ENCODE data around the gene ANAPC5. TPM values are rescaled to one million over a fixed set of nuclear protein-coding genes. Genes with fewer than 3 reads are reported as not detected.
"Not testable (repeated sequence)": the region's sequence is repeated elsewhere in the genome, so short reads cannot be mapped to it uniquely, and the experiment has no call there.

Gene ANAPC5
- total and polyA plus RNA-seq, 7 experiments from 2014 or later = 88.1 to 172 (median 141) TPM

DNA sequence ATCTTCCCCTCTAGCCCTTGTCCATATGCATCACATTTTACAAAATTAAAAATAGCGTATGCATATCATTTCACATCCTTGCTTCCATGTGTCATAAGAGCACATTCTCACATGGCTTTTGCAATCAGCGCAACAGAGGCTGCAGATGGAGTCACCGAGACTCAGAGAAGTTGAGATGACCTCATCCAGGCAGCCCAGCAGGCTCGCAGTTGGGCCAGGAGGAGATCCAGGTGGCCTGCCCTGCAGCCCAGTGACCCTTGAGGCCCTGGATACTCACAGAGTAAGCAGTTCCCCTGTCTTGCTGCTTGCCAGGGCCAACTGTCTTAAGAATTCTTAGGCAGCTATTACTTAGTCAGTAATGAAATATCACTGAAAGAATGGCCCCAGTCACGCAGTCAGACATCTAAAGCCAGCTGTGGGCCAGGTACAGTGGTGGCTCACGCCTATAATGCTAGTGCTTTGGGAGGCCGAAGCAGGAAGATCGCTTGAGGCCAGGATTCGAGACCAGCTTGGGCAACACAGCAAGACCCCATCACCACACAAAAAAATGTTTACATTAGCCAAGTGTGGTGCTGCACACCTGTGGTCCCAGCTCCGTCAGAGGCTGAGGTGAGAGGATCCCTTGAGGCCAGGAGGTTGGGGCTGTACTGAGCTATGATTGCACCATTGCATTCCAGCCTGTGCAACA, 64.8 kb downstream of the ANAPC5 start:
- Histone ChIP-seq H3K36me3 (ENCODE audit: control insufficient read depth in 2 of 3, insufficient read depth in 3 of 3, low read length in 3 of 3) (no peaks in the 10 kb centered on the region), H3K4me1 (ENCODE audit: control insufficient read depth in 2 of 2, insufficient read depth in 2 of 2, low read length in 2 of 2) (no peaks in the 10 kb centered on the region), H3K9me3 (ENCODE audit: control insufficient read depth in 2 of 3, low read length in 3 of 3) (no peaks in the 10 kb centered on the region), H3K27me3 (ENCODE audit: control insufficient read depth in 2 of 2, insufficient read depth in 2 of 2, low read length in 2 of 2) (no peaks in the 10 kb centered on the region), H3K4me3 (ENCODE audit: low read length) (no peak overlapping the region), H3K27ac (ENCODE audit: low read depth, low read length) (no peak overlapping the region)
- ChIA-PET POLR2A (interaction anchor here (0.6 kb wide), 2 partner anchors 15 to 1808 kb away, joined by 3 read pairs; no protein-coding TSS in a partner anchor), CTCF (no interaction called here)
- no peak overlapping the region for H3K27ac Mint-ChIP-seq
- H3K27me3 Mint-ChIP-seq = no peaks in the 10 kb centered on the region
- H3K9me3 Mint-ChIP-seq = no peaks in the 10 kb centered on the region
- no peak overlapping the region for H3K4me3 Mint-ChIP-seq
- ATAC-seq (peak; percentile 71), DNase-seq (no peak)
- intact Hi-C loops (cut with micrococcal nuclease) = no loop called here
- peaks cover 4 to 16% (median 6%) of the 10 kb centered on the region in 7 donors for H3K4me1 Mint-ChIP-seq
- peaks cover 0 to 14% (median under 1%) of the 10 kb centered on the region in 5 donors for H3K36me3 Mint-ChIP-seq

DNA sequence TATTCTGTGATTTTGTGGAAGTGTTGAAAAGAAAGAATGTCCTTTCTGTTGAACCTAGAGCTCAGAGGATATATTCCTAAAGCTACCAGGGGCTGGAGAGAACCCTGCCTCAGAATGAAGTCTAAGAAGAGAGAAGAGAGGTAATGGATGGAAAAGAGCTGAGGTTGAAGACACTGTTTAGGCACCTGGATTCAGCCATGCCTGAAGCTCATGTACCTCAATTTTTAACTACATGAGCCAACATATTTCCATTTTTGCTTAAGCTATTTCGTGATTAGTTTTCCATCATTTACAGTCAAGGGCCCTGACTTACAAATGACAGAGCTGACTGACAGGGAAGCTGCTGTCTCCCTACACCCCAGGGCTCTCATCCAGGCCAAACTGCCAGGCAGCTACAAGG, 66.4 kb downstream of the ANAPC5 start:
- intact Hi-C loops (cut with micrococcal nuclease) = no loop called here
- ATAC-seq = no peak
- Histone ChIP-seq H3K4me3 (ENCODE audit: low read length) (no peak overlapping the region), H3K9me3 (ENCODE audit: control insufficient read depth in 2 of 3, low read length in 3 of 3) (no peaks in the 10 kb centered on the region), H3K27ac (ENCODE audit: low read depth, low read length) (no peak overlapping the region), H3K27me3 (ENCODE audit: control insufficient read depth in 2 of 2, insufficient read depth in 2 of 2, low read length in 2 of 2) (no peaks in the 10 kb centered on the region), H3K36me3 (ENCODE audit: control insufficient read depth in 2 of 3, insufficient read depth in 3 of 3, low read length in 3 of 3) (no peaks in the 10 kb centered on the region), H3K4me1 (ENCODE audit: control insufficient read depth in 2 of 2, insufficient read depth in 2 of 2, low read length in 2 of 2) (no peaks in the 10 kb centered on the region)
- CTCF ChIA-PET = no interaction called here
- peaks cover 0 to 9% (median 0%) of the 10 kb centered on the region in 7 donors for H3K4me1 Mint-ChIP-seq
- peaks cover 0 to 10% (median 0%) of the 10 kb centered on the region in 5 donors for H3K36me3 Mint-ChIP-seq
- H3K27ac Mint-ChIP-seq = no peak overlapping the region
- DNase-seq = no peak
- no peaks in the 10 kb centered on the region for H3K27me3 Mint-ChIP-seq
- POLR2A ChIA-PET = no interaction called here
- no peaks in the 10 kb centered on the region for H3K9me3 Mint-ChIP-seq
- no peak overlapping the region for H3K4me3 Mint-ChIP-seq

DNA sequence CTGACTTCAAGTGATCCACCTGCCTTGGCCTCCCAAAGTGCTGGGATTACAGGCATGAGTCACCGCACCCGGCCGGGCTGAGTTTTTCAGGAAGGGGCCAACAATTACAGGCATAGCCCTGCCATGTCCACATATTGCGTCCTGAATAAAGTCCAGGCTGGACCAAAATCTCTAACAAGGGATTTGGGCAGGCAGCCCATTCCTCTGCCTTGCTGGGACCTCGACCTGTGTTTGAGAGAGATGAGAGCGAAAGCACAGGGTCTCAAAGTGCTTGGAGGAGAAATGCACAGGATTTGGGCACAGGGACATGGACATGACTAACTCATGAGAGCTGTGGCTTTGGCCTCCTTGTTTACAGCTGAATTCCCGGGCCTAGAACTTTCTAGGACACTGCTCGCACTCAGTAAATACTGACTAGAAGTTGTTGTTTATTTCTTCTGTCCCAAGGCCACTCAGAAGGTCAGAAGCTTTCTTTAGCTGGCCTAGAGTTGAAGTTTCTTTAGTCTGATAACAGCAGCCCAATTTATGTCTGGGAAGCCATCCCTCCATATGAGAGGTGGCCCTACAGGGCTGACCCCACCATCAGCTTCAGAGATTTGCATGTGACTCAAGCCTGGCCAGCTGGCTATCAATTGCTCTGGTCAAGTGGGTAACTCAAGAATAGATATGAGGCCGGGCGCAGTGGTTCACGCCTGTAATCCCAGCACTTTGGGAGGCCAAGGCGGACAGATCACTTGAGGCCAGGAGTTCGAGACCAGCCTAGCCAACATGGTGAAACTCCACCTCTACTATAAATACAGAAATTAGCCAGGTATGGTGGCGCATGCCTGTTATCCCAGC, 67.4 kb downstream of the ANAPC5 start:
- intact Hi-C loops (cut with micrococcal nuclease) = no loop called here
- no peaks in the 10 kb centered on the region for H3K9me3 ChIP-seq (ENCODE audit: control insufficient read depth in 2 of 3, low read length in 3 of 3)
- no peaks in the 10 kb centered on the region for H3K9me3 Mint-ChIP-seq
- no peaks in the 10 kb centered on the region for H3K27me3 ChIP-seq (ENCODE audit: control insufficient read depth in 2 of 2, insufficient read depth in 2 of 2, low read length in 2 of 2)
- H3K4me1 Mint-ChIP-seq = peaks cover 0 to 6% (median 0%) of the 10 kb centered on the region in 7 donors
- no peaks in the 10 kb centered on the region for H3K27me3 Mint-ChIP-seq
- POLR2A ChIA-PET = no interaction called here
- H3K36me3 Mint-ChIP-seq = peaks cover 0 to 7% (median 0%) of the 10 kb centered on the region in 5 donors
- H3K4me1 ChIP-seq (ENCODE audit: control insufficient read depth in 2 of 2, insufficient read depth in 2 of 2, low read length in 2 of 2) = no peaks in the 10 kb centered on the region
- H3K4me3 Mint-ChIP-seq = no peak overlapping the region
- H3K36me3 ChIP-seq (ENCODE audit: control insufficient read depth in 2 of 3, insufficient read depth in 3 of 3, low read length in 3 of 3) = no peaks in the 10 kb centered on the region
- H3K27ac Mint-ChIP-seq = peak overlapping the region in 1 of 9 donors; percentile 55
- DNase-seq = no peak
- H3K27ac ChIP-seq (ENCODE audit: low read depth, low read length) = no peak overlapping the region
- no peak overlapping the region for H3K4me3 ChIP-seq (ENCODE audit: low read length)
- no peak for ATAC-seq
- CTCF ChIA-PET = no interaction called here

DNA sequence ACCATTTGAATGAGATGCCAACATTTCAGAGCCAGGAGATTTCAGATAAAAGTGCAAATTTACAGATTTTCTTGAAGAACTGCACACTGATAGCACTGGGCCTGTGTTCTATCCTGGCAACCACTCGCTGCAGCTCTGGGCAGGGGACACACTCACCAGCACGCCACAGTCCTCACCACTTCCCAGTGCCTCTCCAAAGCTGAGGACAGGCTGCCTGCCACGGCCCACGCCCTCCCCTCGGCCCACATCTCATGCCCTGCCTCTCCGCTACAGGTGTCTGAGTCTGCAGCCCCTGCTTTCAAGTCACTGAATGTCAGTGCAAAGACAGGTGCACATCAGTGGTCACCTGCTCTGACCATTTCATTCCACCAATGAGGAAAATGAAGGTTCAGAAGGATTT, 68.4 kb downstream of the ANAPC5 start:
- intact Hi-C loops (cut with micrococcal nuclease) = no loop called here
- no peak overlapping the region for H3K27ac Mint-ChIP-seq
- no peaks in the 10 kb centered on the region for H3K9me3 Mint-ChIP-seq
- peaks cover 0 to 6% (median 0%) of the 10 kb centered on the region in 7 donors for H3K4me1 Mint-ChIP-seq
- peaks cover 0 to 5% (median 0%) of the 10 kb centered on the region in 3 experiments for H3K36me3 ChIP-seq (ENCODE audit: control insufficient read depth in 2 of 3, insufficient read depth in 3 of 3, low read length in 3 of 3)
- H3K4me3 ChIP-seq (ENCODE audit: low read length) = no peak overlapping the region
- DNase-seq = no peak
- no peaks in the 10 kb centered on the region for H3K27me3 Mint-ChIP-seq
- no peaks in the 10 kb centered on the region for H3K9me3 ChIP-seq (ENCODE audit: control insufficient read depth in 2 of 3, low read length in 3 of 3)
- no peaks in the 10 kb centered on the region for H3K27me3 ChIP-seq (ENCODE audit: control insufficient read depth in 2 of 2, insufficient read depth in 2 of 2, low read length in 2 of 2)
- no peak overlapping the region for H3K4me3 Mint-ChIP-seq
- ChIA-PET POLR2A (no interaction called here), CTCF (no interaction called here)
- peaks cover 0 to 10% (median 0%) of the 10 kb centered on the region in 5 donors for H3K36me3 Mint-ChIP-seq
- H3K27ac ChIP-seq (ENCODE audit: low read depth, low read length) = no peak overlapping the region
- H3K4me1 ChIP-seq (ENCODE audit: control insufficient read depth in 2 of 2, insufficient read depth in 2 of 2, low read length in 2 of 2) = no peaks in the 10 kb centered on the region
- no peak for ATAC-seq

DNA sequence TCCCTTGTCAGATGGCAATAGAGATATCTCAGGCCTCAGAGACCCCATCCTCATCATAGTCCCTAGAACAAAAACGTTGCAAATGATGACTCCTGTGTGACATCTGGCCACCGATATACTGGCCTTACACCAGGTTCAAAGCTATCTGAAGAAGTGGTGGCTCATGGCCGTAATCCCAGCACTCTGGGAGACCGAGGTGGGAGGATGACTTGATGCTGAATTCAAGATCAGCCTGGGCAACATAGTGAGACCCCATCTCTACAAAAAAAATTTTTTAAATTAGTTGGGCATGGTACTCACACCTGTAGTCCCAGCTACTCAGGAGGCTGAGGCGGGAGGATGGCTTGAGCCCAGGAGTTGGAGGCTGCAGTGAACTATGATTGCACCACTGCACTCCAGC, 68.8 kb downstream of the ANAPC5 start:
- no peaks in the 10 kb centered on the region for H3K27me3 ChIP-seq (ENCODE audit: control insufficient read depth in 2 of 2, insufficient read depth in 2 of 2, low read length in 2 of 2)
- no peak for DNase-seq
- ATAC-seq = no peak
- POLR2A ChIA-PET = no interaction called here
- intact Hi-C loops (cut with micrococcal nuclease) = no loop called here
- no peak overlapping the region for H3K4me3 Mint-ChIP-seq
- no peak overlapping the region for H3K27ac Mint-ChIP-seq
- peaks cover 0 to 14% (median 0%) of the 10 kb centered on the region in 5 donors for H3K36me3 Mint-ChIP-seq
- H3K9me3 Mint-ChIP-seq = no peaks in the 10 kb centered on the region
- H3K9me3 ChIP-seq (ENCODE audit: control insufficient read depth in 2 of 3, low read length in 3 of 3) = no peaks in the 10 kb centered on the region
- CTCF ChIA-PET = no interaction called here
- H3K4me3 ChIP-seq (ENCODE audit: low read length) = no peak overlapping the region
- H3K27me3 Mint-ChIP-seq = no peaks in the 10 kb centered on the region
- H3K4me1 Mint-ChIP-seq = peaks cover 0 to 5% (median 0%) of the 10 kb centered on the region in 7 donors
- H3K36me3 ChIP-seq (ENCODE audit: control insufficient read depth in 2 of 3, insufficient read depth in 3 of 3, low read length in 3 of 3) = peaks cover 0 to 8% (median 0%) of the 10 kb centered on the region in 3 experiments
- no peaks in the 10 kb centered on the region for H3K4me1 ChIP-seq (ENCODE audit: control insufficient read depth in 2 of 2, insufficient read depth in 2 of 2, low read length in 2 of 2)
- no peak overlapping the region for H3K27ac ChIP-seq (ENCODE audit: low read depth, low read length)

DNA sequence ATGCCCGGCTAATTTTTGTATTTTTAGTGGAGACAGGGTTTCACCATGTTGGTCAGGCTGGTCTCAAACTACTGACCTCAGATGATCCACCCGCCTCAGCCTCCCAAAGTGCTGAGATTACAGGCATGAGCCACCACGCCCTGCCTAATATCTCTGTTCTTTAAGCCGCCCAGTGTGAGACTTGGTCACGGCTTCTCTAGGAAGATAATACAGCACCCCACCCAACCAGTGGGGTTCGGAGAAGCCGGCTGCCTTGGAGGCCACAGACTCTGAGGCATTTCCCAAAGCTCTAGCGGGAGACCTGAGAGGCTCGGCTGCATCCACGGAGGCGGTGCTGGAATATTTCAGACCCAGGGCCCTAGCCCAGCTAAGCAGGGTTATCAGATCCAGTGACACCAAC, 69.3 kb downstream of the ANAPC5 start:
- H3K27ac Mint-ChIP-seq; H3K27me3 ChIP-seq (ENCODE audit: control insufficient read depth in 2 of 2, insufficient read depth in 2 of 2, low read length in 2 of 2); H3K4me1 Mint-ChIP-seq; DNase-seq; ATAC-seq; H3K4me1 ChIP-seq (ENCODE audit: control insufficient read depth in 2 of 2, insufficient read depth in 2 of 2, low read length in 2 of 2); CTCF ChIA-PET; intact Hi-C loops (cut with micrococcal nuclease); H3K4me3 Mint-ChIP-seq; H3K4me3 ChIP-seq (ENCODE audit: low read length); H3K9me3 Mint-ChIP-seq; POLR2A ChIA-PET; H3K27ac ChIP-seq (ENCODE audit: low read depth, low read length); H3K36me3 ChIP-seq (ENCODE audit: control insufficient read depth in 2 of 3, insufficient read depth in 3 of 3, low read length in 3 of 3); H3K9me3 ChIP-seq (ENCODE audit: control insufficient read depth in 2 of 3, low read length in 3 of 3); H3K27me3 Mint-ChIP-seq: not testable (repeated sequence)
- H3K36me3 Mint-ChIP-seq = peaks cover 0 to 18% (median 0%) of the 10 kb centered on the region in 5 donors

Data from naive thymus-derived CD4-positive, alpha-beta T cell (primary cell).